GM06990 (cell line): ENCODE results near the gene HEATR5B.

Source experiments
- DNase-seq: peaks from one replicate; pipeline ENCODE4 v3.0.0-alpha.2; 2011; ENCODE audit not compliant: insufficient read length; ENCODE audit errors: extremely low read depth
- H3K27me3 ChIP-seq: replicated peaks from 2 replicates; pipeline ENCODE4 v1.6.0; 2011; ENCODE audit warnings: low read length; ENCODE audit not compliant: control insufficient read depth, insufficient read depth
- H3K36me3 ChIP-seq: 2 replicates; pipeline ENCODE4 v1.5.1; 2011; ENCODE audit warnings: low read length; ENCODE audit not compliant: control insufficient read depth, insufficient read depth
- H3K4me3 ChIP-seq: replicated peaks from 2 replicates; pipeline ENCODE4 v1.5.1; 2011; ENCODE audit warnings: low read depth, mild to moderate bottlenecking, control low read depth, low read length
- CTCF ChIP-seq: IDR thresholded peaks from 2 replicates; pipeline ENCODE4 v1.5.1; 2011; ENCODE audit warnings: low read length, control low read depth, mild to moderate bottlenecking, inconsistent platforms; ENCODE audit not compliant: insufficient read depth, poor library complexity, severe bottlenecking

The HEATR5B gene

GRCh38 chr2:37102588-37102987 is 18.4 kb upstream of the HEATR5B start:
- H3K27me3 ChIP-seq, result no peaks in the 10 kb centered on the region
- TF ChIP-seq CTCF, result no peak
- H3K4me3 ChIP-seq, result no peak overlapping the region
- no peak for DNase-seq
- H3K36me3 ChIP-seq, result peaks cover 6% of the 10 kb centered on the region

GRCh38 chr2:37100054-37100453 is 15.9 kb upstream of the HEATR5B start:
- TF ChIP-seq CTCF, result no peak
- Histone ChIP-seq H3K36me3 (peaks cover 4% of the 10 kb centered on the region), H3K27me3 (no peaks in the 10 kb centered on the region), H3K4me3 (no peak overlapping the region)
- no peak for DNase-seq

GRCh38 chr2:37098416-37099118 is 14.4 kb upstream of the HEATR5B start:
- Histone ChIP-seq H3K36me3 (peaks cover 3% of the 10 kb centered on the region), H3K4me3 (no peak overlapping the region), H3K27me3 (no peaks in the 10 kb centered on the region)
- DNase-seq, result peak; percentile 22
- no peak for TF ChIP-seq CTCF

- H3K36me3 ChIP-seq, result peaks cover 3% of the 10 kb centered on the region
- no peak overlapping the region for H3K4me3 ChIP-seq
Measured at GRCh38 chr2:37096568-37096967, 12.4 kb upstream of the HEATR5B start.

GRCh38 chr2:37091873-37092272 is 7.7 kb upstream of the HEATR5B start:
- peaks cover 3% of the 10 kb centered on the region for H3K36me3 ChIP-seq
- DNase-seq, result peak; percentile 71
- H3K4me3 ChIP-seq, result peak overlapping the region; percentile 34
- no peaks in the 10 kb centered on the region for H3K27me3 ChIP-seq
- TF ChIP-seq CTCF, result no peak

More at GRCh38 chr2:37096568-37096967, 12.4 kb upstream of the HEATR5B start:
- DNase-seq, result no peak
- no peaks in the 10 kb centered on the region for H3K27me3 ChIP-seq
- TF ChIP-seq CTCF, result no peak

GRCh38 chr2:37090019-37090477 is 5.9 kb upstream of the HEATR5B start:
- Histone ChIP-seq H3K27me3 (no peaks in the 10 kb centered on the region), H3K36me3 (peaks cover 3% of the 10 kb centered on the region), H3K4me3 (no peak overlapping the region)
- peak; percentile 63 for DNase-seq
- TF ChIP-seq CTCF, result peak; percentile 4
